VCaP (cell line): ENCODE measurements around the gene WNT7B.

ENCODE experiments used
- H3K27ac ChIP-seq: fragments of 450-650 bp; 2 replicates; pipeline ENCODE4 v1.5.1; 2017
- CTCF ChIP-seq: fragments of 450-650 bp; conservative IDR thresholded peaks from 2 replicates; pipeline ENCODE4 v1.5.1; 2017; ENCODE audit warnings: mild to moderate bottlenecking, moderate library complexity

The WNT7B gene

GRCh38 chr22:46001046-46001425, 24.1 kb upstream of the WNT7B start:
- no peak overlapping the region for H3K27ac ChIP-seq
- TF ChIP-seq CTCF, result no peak

GRCh38 chr22:46000081-46001027, 23.4 kb upstream of the WNT7B start:
- TF ChIP-seq CTCF, result no peak
- no peak overlapping the region for H3K27ac ChIP-seq

- no peak for TF ChIP-seq CTCF
- no peak overlapping the region for H3K27ac ChIP-seq
Measured at GRCh38 chr22:45999379-45999971, 22.5 kb upstream of the WNT7B start.

GRCh38 chr22:45998638-45999378, 21.8 kb upstream of the WNT7B start:
- no peak overlapping the region for H3K27ac ChIP-seq
- no peak for TF ChIP-seq CTCF

GRCh38 chr22:45997777-45998637, 21.0 kb upstream of the WNT7B start:
- no peak for TF ChIP-seq CTCF
- peak overlapping the region; percentile 49 for H3K27ac ChIP-seq

- H3K27ac ChIP-seq, result peak overlapping the region; percentile 49
- TF ChIP-seq CTCF, result no peak
Measured at GRCh38 chr22:45997077-45997776, 20.3 kb upstream of the WNT7B start.
